Raji (cell line): ENCODE measurements around the gene FGL2.

Experiments used
- POLR2A ChIP-seq: IDR thresholded peaks from 2 replicates; pipeline ENCODE4 v1.6.1; 2011; ENCODE audit warnings: low read depth, low read length, control low read depth; ENCODE audit not compliant: insufficient read depth

Gene FGL2

DNA sequence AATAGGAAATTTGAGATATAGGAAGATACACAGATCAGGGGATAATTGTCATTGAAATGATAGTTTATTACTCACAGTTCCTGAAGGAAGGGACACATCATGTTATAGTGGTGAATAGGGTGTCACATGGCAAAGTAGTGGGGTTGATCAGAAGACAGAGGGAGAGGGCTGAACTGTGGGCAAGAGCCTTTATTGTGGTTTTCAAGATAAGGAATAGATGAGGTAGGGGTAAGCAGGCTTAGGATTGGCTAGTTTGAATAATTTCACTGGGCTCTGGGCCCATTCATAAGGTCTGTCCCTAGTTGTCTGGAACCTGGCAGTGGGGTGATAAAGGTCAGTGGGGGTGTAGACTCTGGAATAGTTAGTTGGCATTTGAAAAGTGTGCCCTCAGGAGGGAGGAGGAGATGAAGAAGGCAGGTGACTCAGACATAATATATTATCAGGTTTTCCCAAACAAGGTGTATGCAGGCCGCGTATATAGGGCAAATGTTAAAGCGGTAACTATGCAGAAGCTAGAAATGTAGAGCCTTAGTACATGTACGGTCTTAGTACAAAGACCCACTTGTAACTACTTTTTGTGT is 18.5 kb downstream of the FGL2 start:
- no peak for TF ChIP-seq POLR2A

DNA sequence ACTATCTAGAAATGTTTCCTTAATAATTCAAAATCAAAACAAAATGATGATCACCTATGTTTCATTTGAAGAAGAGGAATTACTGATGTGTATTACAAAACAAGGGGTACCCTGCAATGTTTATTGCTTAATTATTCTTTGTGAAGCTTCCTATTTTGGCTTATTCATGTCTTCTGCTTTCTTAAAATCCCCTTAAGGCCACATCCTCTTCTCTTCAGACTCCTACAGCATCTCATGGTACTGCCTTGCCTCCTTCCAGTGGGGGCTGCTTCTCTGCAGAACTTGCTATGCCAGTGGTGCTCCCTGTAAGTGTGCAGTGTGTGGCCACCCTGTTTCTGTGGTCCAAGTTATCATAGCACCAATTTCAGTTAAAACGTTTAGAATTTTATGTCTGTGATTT is 42.2 kb downstream of the FGL2 start:
- no peak for TF ChIP-seq POLR2A
